ENCODE measurements around the gene SERAC1.

- TF ChIP-seq POLR2AphosphoS5 (IDR thresholded peaks at IDR 0.05; ENCODE audit: low read depth, low read length) (no peak), SIN3A (IDR thresholded peaks at IDR 0.05; ENCODE audit: borderline replicate concordance, insufficient read depth, low read length) (no peak), REST (IDR thresholded peaks at IDR 0.05; ENCODE audit: insufficient read depth in 1 of 2, low read depth in 2 of 2, low read length in 2 of 2) (no peak), TAF1 (IDR thresholded peaks at IDR 0.05; ENCODE audit: borderline replicate concordance, insufficient read depth, low read length) (no peak)
These were observed 54.3 kb downstream of the SERAC1 start for GRCh38 chr6:158113802-158114201.

All from PFSK-1 (cell line).